Fibroblast of skin of abdomen (primary cell): ENCODE data around the gene NFIX.
A peak's percentile ranks its signal among the peaks of the same experiment; 100 is the strongest.

Experiments used
- DNase-seq: peaks from one replicate; pipeline ENCODE4 v3.0.0-alpha.2; 2013

Gene NFIX

DNA sequence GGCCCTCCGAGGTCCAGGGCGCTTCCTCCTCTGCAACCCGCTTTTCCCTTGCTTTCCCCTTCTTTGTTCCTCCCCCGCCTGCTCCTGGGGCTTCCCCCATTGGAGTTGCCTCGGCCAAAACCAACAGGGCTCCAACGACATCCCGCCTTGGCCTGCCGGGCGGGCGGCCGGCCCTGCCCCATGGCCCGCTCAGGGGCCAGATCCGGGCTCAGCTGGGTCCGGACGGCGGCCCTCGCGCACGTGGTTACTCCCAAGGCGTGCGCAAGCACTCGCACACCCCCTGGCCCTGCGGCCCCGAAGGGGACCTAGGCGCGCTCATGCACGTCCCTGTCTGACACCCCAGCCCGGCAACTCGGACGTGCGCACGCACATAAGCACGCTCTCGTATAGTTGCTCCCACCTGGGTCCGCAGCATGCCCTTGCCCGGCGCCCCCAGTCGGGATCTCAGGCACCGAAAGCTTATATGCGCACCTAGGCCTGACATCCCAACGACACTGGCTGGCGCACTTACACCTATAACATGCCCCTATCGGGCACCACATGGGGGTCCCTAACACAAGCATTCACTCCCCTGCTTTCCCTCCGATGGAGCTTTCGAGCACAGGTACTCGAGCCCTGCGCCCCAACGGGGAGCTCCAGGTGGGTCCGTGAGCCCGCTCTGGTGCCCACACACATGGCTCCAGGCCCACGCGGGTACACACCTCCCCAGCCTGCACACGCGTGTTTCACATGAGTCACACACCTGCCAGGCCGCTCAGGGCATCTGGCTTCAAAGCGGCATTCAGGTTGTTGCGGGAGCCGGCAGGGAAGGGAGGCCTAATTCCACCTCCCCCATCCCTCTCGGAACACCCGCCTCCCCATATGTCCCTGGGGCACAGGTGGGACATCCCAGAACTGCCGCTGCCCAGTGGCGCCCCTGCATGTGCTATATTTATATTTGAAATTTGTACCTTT lies 15.0 kb downstream of the NFIX start:
- no peak for DNase-seq

GRCh38 chr19:13010992-13011652 lies 15.8 kb downstream of the NFIX start:
- no peak for DNase-seq

- DNase-seq: no peak
Measured at GRCh38 chr19:13011653-13012389, 16.5 kb downstream of the NFIX start.

DNA sequence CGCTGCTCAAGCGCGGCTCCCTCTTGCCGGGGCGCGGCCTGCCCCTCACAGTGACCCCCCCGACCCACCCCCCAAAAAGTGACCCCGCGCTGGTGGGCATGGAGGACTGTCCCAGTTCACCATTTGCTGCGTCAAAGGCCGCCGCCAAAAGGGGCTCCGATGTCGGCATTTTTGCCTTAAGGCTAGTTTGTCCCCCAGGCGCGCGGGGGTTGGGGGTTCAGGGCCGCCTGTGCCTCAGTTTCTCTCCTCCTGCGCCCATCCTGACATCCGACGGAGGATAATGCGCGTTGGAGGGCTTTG lies 17.1 kb downstream of the NFIX start:
- DNase-seq: no peak

- peak; percentile 53 for DNase-seq
Measured at GRCh38 chr19:13012690-13013608, 17.7 kb downstream of the NFIX start.

GRCh38 chr19:13013649-13014048 lies 18.4 kb downstream of the NFIX start:
- no peak for DNase-seq

DNA sequence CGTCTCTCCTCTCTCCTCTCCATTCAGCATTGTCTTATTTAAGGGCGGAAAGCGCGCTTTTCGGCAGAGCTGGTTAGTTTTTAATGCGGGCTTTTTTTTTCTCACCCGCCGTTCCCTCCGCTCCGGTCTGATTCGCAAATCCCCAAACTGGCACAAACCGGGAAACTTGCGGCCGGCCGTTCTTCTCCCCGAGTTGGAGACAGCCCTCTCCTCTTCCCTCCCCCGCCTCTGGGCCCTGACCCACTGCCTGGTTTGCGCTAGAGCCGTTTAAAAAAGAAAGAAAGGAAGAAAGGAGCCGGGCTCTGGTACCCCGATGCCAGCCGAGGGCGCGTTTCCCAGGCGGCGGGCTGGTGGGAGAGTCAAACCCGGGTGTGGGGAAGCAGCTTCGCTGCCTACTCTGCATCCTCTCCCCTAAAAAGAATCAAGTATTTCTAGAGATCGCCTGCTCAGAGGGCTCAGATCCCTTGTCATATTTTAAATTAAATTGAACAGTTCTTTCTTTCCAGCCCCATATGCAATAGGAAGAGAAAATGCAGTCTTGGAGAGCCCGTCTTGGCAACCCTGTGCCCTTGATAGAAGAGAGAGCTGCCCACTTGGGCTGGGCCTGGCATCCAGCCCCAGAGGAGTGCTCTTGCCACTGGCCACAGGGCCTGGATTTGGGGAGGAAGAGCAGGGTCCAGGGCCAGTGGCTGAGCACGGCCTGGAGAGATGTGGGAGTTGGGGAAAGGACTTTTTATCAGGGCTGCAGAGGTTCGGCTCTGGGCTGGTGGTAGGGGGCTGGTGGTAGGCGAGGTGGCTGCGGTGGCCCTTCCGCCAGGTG lies 19.0 kb downstream of the NFIX start:
- DNase-seq: no peak

DNA sequence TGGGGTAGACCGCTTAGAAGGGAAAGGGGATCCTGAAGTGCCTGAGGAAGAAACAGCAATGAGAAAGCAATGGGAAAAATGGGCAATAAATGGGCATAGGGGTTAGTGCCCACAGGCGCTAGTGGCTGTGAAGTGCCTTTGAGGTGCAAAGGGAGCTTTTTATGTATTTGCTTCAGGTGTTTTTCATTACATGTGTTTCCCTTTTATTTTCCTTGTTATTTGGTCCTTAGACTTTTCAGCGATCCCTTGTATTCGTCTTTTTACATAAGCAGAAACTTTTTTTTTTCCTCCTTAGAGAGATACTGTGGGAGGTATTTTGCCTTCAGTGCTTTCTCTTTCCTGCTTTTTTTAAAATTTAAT lies 19.6 kb downstream of the NFIX start:
- DNase-seq: no peak

- DNase-seq: peak; percentile 58
Measured at GRCh38 chr19:13015361-13016223, 20.3 kb downstream of the NFIX start.

- DNase-seq: no peak
Measured at GRCh38 chr19:13016245-13016627, 21.0 kb downstream of the NFIX start.

DNA sequence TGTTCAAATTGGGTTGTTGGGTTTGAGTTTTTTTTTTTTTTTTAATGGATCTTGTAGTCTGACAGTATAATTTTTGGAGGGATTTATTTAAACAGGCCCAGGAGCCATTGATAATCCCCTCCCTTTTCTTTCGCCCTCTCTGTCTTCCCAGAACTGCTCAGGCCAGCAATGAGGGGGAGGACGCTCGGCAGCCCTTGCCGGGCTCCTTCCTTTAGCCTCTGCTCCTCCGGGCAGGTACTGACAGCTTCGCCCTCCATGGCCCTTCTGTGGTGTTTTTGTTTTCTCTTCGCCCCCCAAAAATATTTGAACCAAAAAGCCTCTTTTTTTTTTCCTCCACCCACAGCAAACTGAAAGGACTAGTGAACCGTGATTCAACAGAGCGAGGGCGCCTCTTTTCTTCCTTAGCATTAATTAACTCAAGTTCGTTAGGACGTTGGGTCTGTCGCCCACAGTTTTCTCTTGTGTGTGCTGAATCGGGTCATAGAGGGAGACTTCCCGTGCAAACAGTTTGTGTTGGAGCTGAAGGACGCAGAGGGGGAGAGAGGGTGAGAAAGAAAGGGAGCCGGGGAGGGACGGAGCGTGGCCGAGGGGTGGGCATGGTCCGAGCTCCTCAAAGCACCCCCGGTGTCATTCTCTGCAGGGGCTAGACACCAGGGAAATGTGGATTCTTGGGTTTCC lies 21.5 kb downstream of the NFIX start:
- no peak for DNase-seq

- no peak for DNase-seq
Measured at GRCh38 chr19:13017306-13018034, 22.2 kb downstream of the NFIX start.

DNA sequence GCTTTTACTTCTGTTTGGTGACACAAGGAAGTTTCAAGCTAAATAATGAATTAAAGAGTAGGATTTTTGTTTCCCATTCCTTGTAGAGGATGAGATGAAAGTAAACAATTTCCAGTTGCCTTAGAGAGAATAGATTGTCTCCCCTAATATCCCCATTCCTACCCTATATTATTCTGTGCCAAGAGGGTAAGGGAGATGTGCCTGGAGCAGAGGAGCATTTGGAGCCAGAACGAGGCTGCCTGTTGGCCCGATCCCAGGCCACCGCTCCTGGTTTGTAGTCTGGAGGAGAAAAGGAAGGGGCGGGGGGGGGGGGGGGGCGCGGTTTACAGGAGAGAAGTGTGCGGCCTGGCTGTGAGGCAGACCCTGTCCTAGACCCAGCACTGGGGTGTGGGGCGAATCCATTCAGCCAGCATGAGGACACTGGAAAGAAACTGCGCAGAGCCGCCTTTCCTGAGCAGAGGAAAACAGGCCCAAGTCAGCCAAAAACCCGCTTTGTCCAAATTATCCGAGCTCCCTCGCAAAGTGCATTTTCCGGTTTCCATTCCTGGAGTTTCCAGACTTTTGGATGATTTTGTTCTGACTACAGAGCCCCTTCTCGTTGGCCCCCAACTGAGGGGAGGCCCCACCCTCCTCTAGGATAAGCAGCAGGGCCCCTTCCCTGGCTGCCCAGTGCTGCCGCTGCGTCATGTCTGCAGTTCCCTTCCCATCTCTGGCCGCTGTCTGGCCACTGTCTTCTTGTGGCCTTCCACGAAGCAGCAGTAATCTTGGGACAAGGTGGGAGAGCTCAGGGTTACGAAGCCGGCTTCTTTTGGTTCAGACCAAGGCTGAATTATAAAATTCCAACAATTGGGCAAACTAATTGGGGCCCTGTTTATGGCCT lies 23.0 kb downstream of the NFIX start:
- DNase-seq: peak; percentile 31

GRCh38 chr19:13019332-13019731 lies 24.1 kb downstream of the NFIX start:
- no peak for DNase-seq

DNA sequence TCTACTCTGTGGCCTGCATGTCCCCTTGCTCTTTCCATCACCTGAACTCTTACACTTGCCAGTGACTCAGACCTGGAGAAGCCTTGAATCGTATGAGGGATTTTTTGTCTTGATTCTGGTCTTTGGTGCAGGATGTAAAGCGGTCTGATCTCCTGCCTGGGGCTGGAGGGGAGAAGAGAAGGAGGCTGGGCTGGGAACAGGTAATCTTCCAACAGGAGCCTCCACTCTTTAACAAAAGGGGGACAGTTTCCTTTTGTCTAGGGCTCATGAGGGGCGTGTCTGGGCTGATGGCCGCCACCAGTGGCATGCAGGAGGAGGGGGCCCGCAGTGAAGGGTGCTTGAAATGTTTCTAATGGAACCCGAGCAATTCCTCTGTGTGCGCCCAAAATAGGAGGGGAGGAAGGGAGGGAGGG lies 24.7 kb downstream of the NFIX start:
- DNase-seq: no peak

DNA sequence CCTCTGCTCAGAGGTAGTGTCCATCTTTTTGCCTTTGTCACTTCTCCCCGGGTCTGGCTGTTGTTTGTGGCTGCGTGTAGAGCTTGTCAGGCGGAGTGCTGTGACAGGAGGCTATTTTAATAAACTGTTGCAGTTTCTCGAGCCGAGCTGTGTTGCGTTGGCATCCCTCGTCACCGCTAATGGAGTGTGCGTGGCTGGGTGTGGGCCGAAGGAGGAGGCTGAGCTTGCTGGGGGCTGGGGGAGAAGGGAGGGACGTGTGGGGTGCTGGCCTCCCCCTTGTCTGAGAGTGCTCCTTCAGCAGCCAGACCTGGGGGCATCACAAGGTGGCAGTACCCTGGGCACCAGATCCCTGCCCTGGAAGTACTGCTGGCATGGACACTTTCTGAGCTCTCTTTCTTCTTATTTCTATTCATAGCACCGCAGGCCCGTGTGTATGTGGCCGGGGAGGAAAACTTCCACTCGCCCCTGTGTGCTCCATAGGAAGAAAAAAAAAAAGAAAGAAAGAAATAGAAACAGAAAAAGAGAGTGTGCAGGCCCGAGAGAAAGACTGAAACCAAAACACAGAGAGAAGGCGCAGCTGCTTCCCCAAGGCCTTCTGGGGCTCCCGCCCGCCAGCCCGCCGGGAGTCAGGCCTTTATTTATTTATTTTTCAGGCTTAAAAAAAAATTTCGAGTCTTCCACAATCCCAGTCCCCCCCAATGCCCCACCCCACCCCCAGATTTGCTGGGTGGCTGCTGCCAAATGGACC lies 27.0 kb downstream of the NFIX start:
- peak; percentile 44 for DNase-seq
